OCI-LY3 (cell line): ENCODE measurements around the gene INTS1.

ENCODE experiments used
- EZH2phosphoT487 ChIP-seq: fragments of 200-600 bp; shearing (Covaris generic); IDR thresholded peaks from 2 replicates; pipeline ENCODE4 v1.6.1; 2018; ENCODE audit warnings: antibody characterized with exemption, mixed run types, low read depth
- TF ChIP-seq, protein P1 (sequence below): fragments of 200-600, 300-600 bp; sonication (generic); IDR thresholded peaks from 2 replicates; pipeline ENCODE4 v1.5.1; 2014; ENCODE audit warnings: antibody characterized with exemption, low read length, low read depth

DNA sequence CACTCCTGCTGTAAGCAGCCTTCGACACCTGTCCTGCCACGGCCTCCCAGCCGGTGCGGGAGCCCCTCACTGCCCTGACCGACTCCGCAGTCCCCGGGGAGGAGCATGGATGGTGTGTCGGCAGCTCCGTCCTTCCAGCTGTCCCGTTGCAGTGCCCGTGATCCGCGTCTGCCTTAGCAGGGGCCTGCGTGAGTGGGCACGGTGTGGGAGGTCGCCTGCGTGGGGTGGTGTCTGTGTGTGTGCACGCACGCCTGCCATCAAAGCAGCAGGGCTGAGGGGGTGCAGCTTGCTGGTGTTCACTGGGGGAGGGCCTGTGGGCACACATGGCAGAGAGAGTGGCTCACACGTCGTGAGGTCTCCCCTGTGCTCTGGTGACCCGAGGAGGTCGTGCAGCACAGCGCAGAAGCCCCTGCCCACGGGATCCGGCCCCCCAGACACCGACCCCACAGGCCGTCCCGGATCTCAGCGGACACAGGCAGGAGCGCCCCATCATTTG is 36.6 kb upstream of the INTS1 start:
- TF ChIP-seq, protein P1, sequence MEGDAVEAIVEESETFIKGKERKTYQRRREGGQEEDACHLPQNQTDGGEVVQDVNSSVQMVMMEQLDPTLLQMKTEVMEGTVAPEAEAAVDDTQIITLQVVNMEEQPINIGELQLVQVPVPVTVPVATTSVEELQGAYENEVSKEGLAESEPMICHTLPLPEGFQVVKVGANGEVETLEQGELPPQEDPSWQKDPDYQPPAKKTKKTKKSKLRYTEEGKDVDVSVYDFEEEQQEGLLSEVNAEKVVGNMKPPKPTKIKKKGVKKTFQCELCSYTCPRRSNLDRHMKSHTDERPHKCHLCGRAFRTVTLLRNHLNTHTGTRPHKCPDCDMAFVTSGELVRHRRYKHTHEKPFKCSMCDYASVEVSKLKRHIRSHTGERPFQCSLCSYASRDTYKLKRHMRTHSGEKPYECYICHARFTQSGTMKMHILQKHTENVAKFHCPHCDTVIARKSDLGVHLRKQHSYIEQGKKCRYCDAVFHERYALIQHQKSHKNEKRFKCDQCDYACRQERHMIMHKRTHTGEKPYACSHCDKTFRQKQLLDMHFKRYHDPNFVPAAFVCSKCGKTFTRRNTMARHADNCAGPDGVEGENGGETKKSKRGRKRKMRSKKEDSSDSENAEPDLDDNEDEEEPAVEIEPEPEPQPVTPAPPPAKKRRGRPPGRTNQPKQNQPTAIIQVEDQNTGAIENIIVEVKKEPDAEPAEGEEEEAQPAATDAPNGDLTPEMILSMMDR, result no peak
- no peak for TF ChIP-seq EZH2phosphoT487
